ENCODE measurements around the gene NDUFAF8. TPM values are rescaled to one million over a fixed set of nuclear protein-coding genes. Genes with fewer than 3 reads are reported as not detected.

Gene NDUFAF8, protein sequence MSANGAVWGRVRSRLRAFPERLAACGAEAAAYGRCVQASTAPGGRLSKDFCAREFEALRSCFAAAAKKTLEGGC
- 10 to 100 TPM; 20.8 to 26.5 TPM for total RNA-seq

DNA sequence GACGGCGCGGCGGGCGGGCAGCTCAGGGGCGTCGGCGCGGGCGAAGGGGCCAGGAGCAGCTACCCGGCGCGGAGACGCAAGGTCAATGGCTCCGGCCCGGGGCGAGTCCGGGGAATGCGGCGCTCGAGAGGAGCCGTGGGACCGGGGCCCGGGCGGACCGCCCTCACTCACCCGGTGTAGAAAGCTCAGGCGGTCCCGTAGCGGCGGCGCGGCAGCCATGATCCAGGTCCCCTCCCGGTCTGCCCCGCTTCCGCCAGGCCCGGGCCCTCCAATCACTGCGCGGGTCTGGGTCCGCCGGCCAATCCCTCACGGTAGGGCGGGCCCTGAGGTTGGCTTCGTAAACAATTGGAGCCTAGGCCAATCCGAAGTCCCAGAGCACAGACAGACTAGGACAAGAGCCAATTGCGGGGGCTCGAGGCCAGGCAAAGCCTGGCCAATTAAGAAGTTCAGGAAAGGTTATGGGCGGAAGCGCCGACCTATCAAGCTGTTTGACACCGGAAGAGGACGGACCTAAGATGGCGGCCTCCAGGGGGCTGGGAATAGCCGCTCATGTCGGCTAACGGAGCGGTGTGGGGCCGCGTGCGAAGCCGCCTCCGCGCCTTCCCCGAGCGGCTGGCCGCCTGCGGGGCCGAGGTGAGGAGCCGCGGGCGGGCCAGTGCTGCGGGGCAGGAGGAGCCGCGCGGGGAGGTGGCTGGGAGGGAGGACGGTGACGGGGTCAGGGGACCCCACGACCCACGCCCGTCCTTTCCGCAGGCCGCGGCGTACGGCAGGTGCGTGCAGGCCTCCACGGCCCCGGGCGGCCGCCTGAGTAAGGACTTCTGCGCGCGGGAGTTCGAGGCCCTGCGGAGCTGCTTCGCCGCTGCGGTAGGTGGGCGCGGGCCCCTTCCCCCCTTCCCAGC is at the start of gene NDUFAF8, which contains the start of gene TEPSIN:
TSS of gene NDUFAF8 (plus strand) at position 504 of the 899 bp plus-strand sequence. CDS start at position 550, 46 bp downstream.
TSS of gene TEPSIN (minus strand) at position 241 of the 899 bp plus-strand sequence. CDS start at position 219, 22 bp downstream.
- peak within 1 kb of the TSS; percentile 46 to 86 (median 76) for H3K27ac ChIP-seq
- intact Hi-C loops (cut with DNase I) = loop anchor here (10.0 kb wide), 1 partner anchor 94 kb away; no protein-coding TSS in a partner anchor
- peak; percentile 98 for ATAC-seq

DNA sequence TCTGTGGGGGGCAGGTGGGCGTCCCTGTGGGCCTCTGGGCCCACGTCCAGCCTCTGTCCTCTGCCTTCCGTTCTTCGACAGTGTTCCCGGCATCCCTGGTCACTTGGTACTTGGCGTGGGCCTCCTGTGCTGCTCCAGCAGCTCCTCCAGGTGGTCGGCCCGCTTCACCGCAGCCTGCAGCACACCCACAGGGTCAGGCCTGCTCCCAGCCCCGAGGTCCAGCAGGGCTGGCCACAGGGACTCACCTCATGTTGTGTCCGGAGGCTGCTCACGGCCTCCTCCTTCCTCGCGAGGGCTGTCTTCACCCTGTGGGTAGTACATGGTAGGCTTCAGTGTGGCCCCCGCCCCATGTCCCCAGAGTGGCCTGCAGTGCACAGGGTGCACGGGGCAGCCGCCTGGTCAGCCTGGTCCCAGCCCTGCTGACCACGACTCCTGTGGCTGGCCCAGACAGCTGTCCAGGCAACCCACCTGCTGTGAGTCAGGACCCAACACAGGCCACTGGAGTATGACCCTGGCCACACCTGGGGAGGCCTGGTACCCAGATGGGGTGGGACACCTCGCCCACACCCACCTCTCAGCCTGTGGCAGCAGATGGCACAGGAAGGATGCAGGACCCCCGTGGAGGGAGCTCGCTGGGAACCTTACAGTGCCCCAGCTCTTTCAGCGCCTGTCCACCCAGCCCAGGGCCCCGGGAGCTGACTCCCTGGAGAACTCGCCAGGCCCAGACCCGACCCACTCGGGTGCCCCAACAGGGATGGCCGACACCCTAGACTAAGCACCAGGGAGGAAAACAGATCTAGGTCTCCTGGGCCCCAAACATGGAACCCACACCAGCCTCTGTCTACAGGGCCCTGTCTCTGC is 49.2 kb upstream of the NDUFAF8 start:
- ATAC-seq (peak; percentile 38), DNase-seq (peak in 2 of 4 donors; percentile 32 to 62)
- no peaks in the 10 kb centered on the region for H3K9me3 ChIP-seq
- TF ChIP-seq, protein P1, sequence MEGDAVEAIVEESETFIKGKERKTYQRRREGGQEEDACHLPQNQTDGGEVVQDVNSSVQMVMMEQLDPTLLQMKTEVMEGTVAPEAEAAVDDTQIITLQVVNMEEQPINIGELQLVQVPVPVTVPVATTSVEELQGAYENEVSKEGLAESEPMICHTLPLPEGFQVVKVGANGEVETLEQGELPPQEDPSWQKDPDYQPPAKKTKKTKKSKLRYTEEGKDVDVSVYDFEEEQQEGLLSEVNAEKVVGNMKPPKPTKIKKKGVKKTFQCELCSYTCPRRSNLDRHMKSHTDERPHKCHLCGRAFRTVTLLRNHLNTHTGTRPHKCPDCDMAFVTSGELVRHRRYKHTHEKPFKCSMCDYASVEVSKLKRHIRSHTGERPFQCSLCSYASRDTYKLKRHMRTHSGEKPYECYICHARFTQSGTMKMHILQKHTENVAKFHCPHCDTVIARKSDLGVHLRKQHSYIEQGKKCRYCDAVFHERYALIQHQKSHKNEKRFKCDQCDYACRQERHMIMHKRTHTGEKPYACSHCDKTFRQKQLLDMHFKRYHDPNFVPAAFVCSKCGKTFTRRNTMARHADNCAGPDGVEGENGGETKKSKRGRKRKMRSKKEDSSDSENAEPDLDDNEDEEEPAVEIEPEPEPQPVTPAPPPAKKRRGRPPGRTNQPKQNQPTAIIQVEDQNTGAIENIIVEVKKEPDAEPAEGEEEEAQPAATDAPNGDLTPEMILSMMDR (IDR thresholded peaks at IDR 0.05) = peak in 4 of 7 experiments; percentile 25 to 61 (median 32)
- no peak for TF ChIP-seq POLR2A (IDR thresholded peaks at IDR 0.05)
- intact Hi-C loops (cut with DNase I) = no loop called here
- H3K4me3 ChIP-seq = no peak overlapping the region
- WGBS, 2 donors = 50 to 79% methylated on average over 1 to 26 of the region's 27 CpGs
- H3K27ac ChIP-seq = no peak overlapping the region
- H3K4me1 ChIP-seq = no peaks in the 10 kb centered on the region
- H3K27me3 ChIP-seq = no peaks in the 10 kb centered on the region
- H3K36me3 ChIP-seq (replicated peaks in 1 of 2; ENCODE audit: insufficient read depth in 1 of 2, low read depth in 2 of 2) = no peaks in the 10 kb centered on the region

More for the DNA sequence above, at the start of gene NDUFAF8, which contains the start of gene TEPSIN:
- Histone ChIP-seq H3K36me3 (replicated peaks in 1 of 2; ENCODE audit: insufficient read depth in 1 of 2, low read depth in 2 of 2) (no peaks in the 10 kb centered on the region), H3K27me3 (no peaks in the 10 kb centered on the region), H3K4me1 (peaks cover 32% of the 10 kb centered on the region), H3K9me3 (no peaks in the 10 kb centered on the region), H3K4me3 (peak within 1 kb of the TSS; percentile 85 to 87)
- peak in 2 of 3 donors; percentile 68 to 76 for TF ChIP-seq POLR2A (IDR thresholded peaks at IDR 0.05)
- TF ChIP-seq, protein P1 (IDR thresholded peaks at IDR 0.05) = peak in 2 of 7 experiments; percentile 8 to 26
- DNase-seq = peak; percentile 97 to 99 (median 99)
- WGBS, 2 donors = 0 to 1% methylated on average over 24 to 75 of the region's 100 CpGs

DNA sequence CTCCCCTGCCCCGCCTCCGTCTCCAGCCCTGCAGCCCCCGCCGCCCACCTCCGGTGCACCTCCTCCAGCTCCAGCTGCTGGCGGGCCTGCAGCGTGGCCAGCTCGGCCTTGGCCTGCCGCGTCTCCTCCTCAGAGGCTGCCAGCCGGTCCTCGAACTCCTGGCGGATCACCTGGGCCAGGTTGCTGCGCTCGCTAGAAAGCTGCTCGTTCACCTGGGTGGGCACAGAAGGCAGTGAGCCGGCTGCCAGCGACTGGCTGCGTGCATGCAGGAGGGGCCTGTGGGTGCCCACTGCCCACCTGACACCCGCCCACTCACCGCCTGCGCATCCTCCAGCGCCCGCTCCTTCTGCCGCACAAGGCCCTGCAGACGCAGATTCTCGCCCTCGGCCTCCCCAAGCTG is 48.5 kb upstream of the NDUFAF8 start:
- H3K27ac ChIP-seq = no peak overlapping the region
- intact Hi-C loops (cut with DNase I) = no loop called here
- TF ChIP-seq, protein P1 (IDR thresholded peaks at IDR 0.05) = no peak
- TF ChIP-seq POLR2A (IDR thresholded peaks at IDR 0.05) = no peak
- no peak overlapping the region for H3K4me3 ChIP-seq
- 87 to 92% methylated on average over 3 to 25 of the region's 28 CpGs for WGBS, 2 donors
- H3K27me3 ChIP-seq = no peaks in the 10 kb centered on the region
- H3K36me3 ChIP-seq (replicated peaks in 1 of 2; ENCODE audit: insufficient read depth in 1 of 2, low read depth in 2 of 2) = no peaks in the 10 kb centered on the region
- ATAC-seq = no peak
- no peak for DNase-seq
- no peaks in the 10 kb centered on the region for H3K9me3 ChIP-seq
- no peaks in the 10 kb centered on the region for H3K4me1 ChIP-seq

DNA sequence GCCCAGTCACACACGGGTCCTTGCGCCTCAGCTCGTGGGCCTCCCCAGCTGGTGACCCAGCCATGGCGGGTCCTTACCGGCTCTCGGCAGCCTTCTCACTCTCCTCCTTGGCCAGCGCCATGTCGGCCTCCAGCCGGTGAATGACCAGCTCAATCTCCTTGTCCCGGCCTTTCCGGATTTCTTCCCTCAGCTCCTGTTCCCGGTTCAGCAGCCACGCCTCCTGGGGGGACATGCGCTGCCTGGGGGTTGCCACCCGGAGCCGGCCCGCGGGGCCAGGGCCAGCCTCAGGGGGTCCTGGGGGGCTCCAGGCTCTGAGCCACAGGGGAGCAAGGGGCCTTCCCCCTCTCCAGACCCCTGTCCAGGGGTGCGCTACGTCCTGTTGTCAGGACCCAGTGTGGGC is 48.0 kb upstream of the NDUFAF8 start:
- WGBS, 2 donors = 93 to 95% methylated on average over 12 to 13 of the region's 20 CpGs
- ATAC-seq = no peak
- TF ChIP-seq, protein P1 (IDR thresholded peaks at IDR 0.05) = no peak
- no peak for TF ChIP-seq POLR2A (IDR thresholded peaks at IDR 0.05)
- Histone ChIP-seq H3K4me1 (no peaks in the 10 kb centered on the region), H3K27me3 (no peaks in the 10 kb centered on the region), H3K9me3 (no peaks in the 10 kb centered on the region), H3K4me3 (no peak overlapping the region), H3K36me3 (replicated peaks in 1 of 2; ENCODE audit: insufficient read depth in 1 of 2, low read depth in 2 of 2) (no peaks in the 10 kb centered on the region), H3K27ac (no peak overlapping the region)
- intact Hi-C loops (cut with DNase I) = no loop called here
- DNase-seq = no peak

Data from body of pancreas (tissue), 4 donors.